Measurements from ENCODE around the gene UGT1A8. TPM values are rescaled to one million over a fixed set of nuclear protein-coding genes. Genes with fewer than 3 reads are reported as not detected.

Gene UGT1A8
- total and polyA plus RNA-seq, 2 experiments from 2014 or later = 0.10 TPM; not detected in 1

GRCh38 chr2:233818639-233819621 lies 201.5 kb downstream of the UGT1A8 start:
- Histone ChIP-seq H3K36me3 (replicated peaks; ENCODE audit: insufficient read depth, low read depth) (no peaks in the 10 kb centered on the region), H3K9me2 (replicated peaks; ENCODE audit: insufficient read depth) (no peaks in the 10 kb centered on the region), H4K20me1 (ENCODE audit: insufficient read depth, poor library complexity, severe bottlenecking) (no peaks in the 10 kb centered on the region), H3K4me1 (ENCODE audit: insufficient read depth) (peaks cover 10% of the 10 kb centered on the region), H3K4me2 (no peak overlapping the region), H2AFZ (no peak overlapping the region), H3K27me3 (no peaks in the 10 kb centered on the region), H3K79me2 (no peaks in the 10 kb centered on the region), H3K4me3 (no peak overlapping the region), H3K9me3 (ENCODE audit: low read depth) (no peaks in the 10 kb centered on the region), H3K27ac (no peak overlapping the region)
- no peak for TF ChIP-seq EZH2phosphoT487 (IDR thresholded peaks at IDR 0.05; ENCODE audit: low read depth, severe bottlenecking, unreplicated experiment)
- TF ChIP-seq EZH2 (IDR thresholded peaks at IDR 0.05; ENCODE audit: borderline replicate concordance) = no peak
- no peak for TF ChIP-seq CTCF (IDR thresholded peaks at IDR 0.05; ENCODE audit: poor library complexity)
- 89% methylated on average over 16 of the region's 17 CpGs for WGBS (ENCODE audit: low lambda C conversion rate, missing lambda C conversion rate)
- DNase-seq (ENCODE audit: low spot score) = no peak

GRCh38 chr2:233819884-233820773 lies 202.7 kb downstream of the UGT1A8 start:
- H4K20me1 ChIP-seq (ENCODE audit: insufficient read depth, poor library complexity, severe bottlenecking) = no peaks in the 10 kb centered on the region
- no peak overlapping the region for H3K4me3 ChIP-seq
- H3K9me2 ChIP-seq (replicated peaks; ENCODE audit: insufficient read depth) = no peaks in the 10 kb centered on the region
- TF ChIP-seq EZH2 (IDR thresholded peaks at IDR 0.05; ENCODE audit: borderline replicate concordance) (no peak), CTCF (IDR thresholded peaks at IDR 0.05; ENCODE audit: poor library complexity) (no peak), EZH2phosphoT487 (IDR thresholded peaks at IDR 0.05; ENCODE audit: low read depth, severe bottlenecking, unreplicated experiment) (no peak)
- 94% methylated on average over 18 of the region's 18 CpGs for WGBS (ENCODE audit: low lambda C conversion rate, missing lambda C conversion rate)
- H2AFZ ChIP-seq = no peak overlapping the region
- H3K27ac ChIP-seq = no peak overlapping the region
- H3K4me1 ChIP-seq (ENCODE audit: insufficient read depth) = peaks cover 10% of the 10 kb centered on the region
- no peak for DNase-seq (ENCODE audit: low spot score)
- H3K36me3 ChIP-seq (replicated peaks; ENCODE audit: insufficient read depth, low read depth) = no peaks in the 10 kb centered on the region
- no peaks in the 10 kb centered on the region for H3K9me3 ChIP-seq (ENCODE audit: low read depth)
- no peaks in the 10 kb centered on the region for H3K27me3 ChIP-seq
- H3K4me2 ChIP-seq = no peak overlapping the region
- H3K79me2 ChIP-seq = no peaks in the 10 kb centered on the region

GRCh38 chr2:233820774-233821105 lies 203.3 kb downstream of the UGT1A8 start:
- Histone ChIP-seq H3K27me3 (no peaks in the 10 kb centered on the region), H4K20me1 (ENCODE audit: insufficient read depth, poor library complexity, severe bottlenecking) (no peaks in the 10 kb centered on the region), H3K36me3 (replicated peaks; ENCODE audit: insufficient read depth, low read depth) (no peaks in the 10 kb centered on the region), H3K9me3 (ENCODE audit: low read depth) (no peaks in the 10 kb centered on the region), H3K4me1 (ENCODE audit: insufficient read depth) (peaks cover 10% of the 10 kb centered on the region), H3K79me2 (no peaks in the 10 kb centered on the region), H3K27ac (no peak overlapping the region), H3K4me3 (no peak overlapping the region), H3K9me2 (replicated peaks; ENCODE audit: insufficient read depth) (no peaks in the 10 kb centered on the region), H2AFZ (no peak overlapping the region), H3K4me2 (no peak overlapping the region)
- DNase-seq (ENCODE audit: low spot score) = no peak
- 90% methylated on average over 6 of the region's 6 CpGs for WGBS (ENCODE audit: low lambda C conversion rate, missing lambda C conversion rate)
- TF ChIP-seq EZH2 (IDR thresholded peaks at IDR 0.05; ENCODE audit: borderline replicate concordance) (no peak), CTCF (IDR thresholded peaks at IDR 0.05; ENCODE audit: poor library complexity) (no peak), EZH2phosphoT487 (IDR thresholded peaks at IDR 0.05; ENCODE audit: low read depth, severe bottlenecking, unreplicated experiment) (no peak)

Measured in hepatocyte (in vitro differentiated cells).